GM10266 (cell line): ENCODE measurements around the gene SEC22A.

ENCODE experiments used
- DNase-seq: peaks from one replicate; pipeline ENCODE4 v3.0.0; 2012; ENCODE audit errors: extremely low spot score
- CTCF ChIP-seq: IDR thresholded peaks from 2 replicates; pipeline ENCODE4 v1.5.1; 2012; ENCODE audit warnings: mild to moderate bottlenecking, low read depth; ENCODE audit not compliant: control insufficient read depth, insufficient read depth; ENCODE audit errors: missing control alignments

SEC22A gene

GRCh38 chr3:123292321-123293310, 90.9 kb downstream of the SEC22A start:
- no peak for TF ChIP-seq CTCF

GRCh38 chr3:123294296-123294938, 92.7 kb downstream of the SEC22A start:
- no peak for TF ChIP-seq CTCF

More at GRCh38 chr3:123292321-123293310, 90.9 kb downstream of the SEC22A start:
- DNase-seq, result no peak

GRCh38 chr3:123295171-123295900, 93.6 kb downstream of the SEC22A start:
- no peak for DNase-seq
- no peak for TF ChIP-seq CTCF

More at GRCh38 chr3:123294296-123294938, 92.7 kb downstream of the SEC22A start:
- no peak for DNase-seq

GRCh38 chr3:123295901-123296250, 94.1 kb downstream of the SEC22A start:
- TF ChIP-seq CTCF, result no peak
- no peak for DNase-seq

GRCh38 chr3:123296261-123296660, 94.5 kb downstream of the SEC22A start:
- TF ChIP-seq CTCF, result no peak
- DNase-seq, result no peak

GRCh38 chr3:123296836-123297626, 95.3 kb downstream of the SEC22A start:
- no peak for TF ChIP-seq CTCF
- no peak for DNase-seq
